ENCODE measurements around the gene PLEKHG1. TPM values are rescaled to one million over a fixed set of nuclear protein-coding genes. Genes with fewer than 3 reads are reported as not detected.

Gene PLEKHG1
- total RNA-seq, 4 donors from 2014 or later, result 21.6 to 99.8 (median 49.1) TPM

- no peak for DNase-seq (ENCODE audit: low spot score)
- no peak for ATAC-seq (ENCODE audit: low FRiP score)
- no peak for TF ChIP-seq CTCF (IDR thresholded peaks at IDR 0.05)
Observed at GRCh38 chr6:150641398-150642139, 41.9 kb downstream of the PLEKHG1 start.

GRCh38 chr6:150646228-150646627, 46.5 kb downstream of the PLEKHG1 start:
- TF ChIP-seq CTCF (IDR thresholded peaks at IDR 0.05), result no peak
- DNase-seq (ENCODE audit: low spot score), result no peak
- no peak for ATAC-seq (ENCODE audit: low FRiP score)

- ATAC-seq (ENCODE audit: low FRiP score) (no peak), DNase-seq (ENCODE audit: low spot score) (no peak)
- no peak for TF ChIP-seq CTCF (IDR thresholded peaks at IDR 0.05)
Observed at GRCh38 chr6:150647051-150647450, 47.4 kb downstream of the PLEKHG1 start.

Other genes with a start within 250 kb of the PLEKHG1 start
- under 1 TPM in 1 of 4 donors, not detected in 3; 0.06 TPM for gene IYD, start 230.9 kb upstream of the PLEKHG1 start, total RNA-seq